Measurements from ENCODE around the gene HIPK2.

The HIPK2 gene

DNA sequence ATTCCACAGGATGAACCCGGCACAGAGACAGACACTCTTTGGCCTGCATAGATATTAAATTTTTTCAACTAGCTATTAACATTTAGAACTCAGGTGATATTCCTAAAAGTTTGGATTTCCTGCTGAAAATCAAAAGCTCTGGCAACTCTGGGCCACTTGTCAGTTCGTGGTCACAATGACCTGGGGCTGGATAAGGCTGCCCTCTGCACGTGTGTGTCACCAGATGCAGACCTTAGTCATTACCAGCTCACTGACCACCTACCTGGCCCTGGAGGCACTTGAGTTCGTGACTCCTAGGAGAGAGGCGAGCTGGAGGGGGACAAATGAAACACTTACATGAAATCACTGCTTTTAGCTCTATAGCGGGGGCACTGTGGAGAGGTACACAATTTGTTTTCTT is 126.5 kb downstream of the HIPK2 start:
- Histone ChIP-seq H3K36me3 (ENCODE audit: control insufficient read depth, insufficient read depth, low read length) (no peaks in the 10 kb centered on the region), H3K27me3 (ENCODE audit: control insufficient read depth, insufficient read depth, low read length) (no peaks in the 10 kb centered on the region), H3K79me2 (no peaks in the 10 kb centered on the region), H2AFZ (no peak overlapping the region), H3K9me3 (ENCODE audit: control insufficient read depth, low read length) (no peaks in the 10 kb centered on the region), H3K9ac (no peak overlapping the region), H3K4me3 (ENCODE audit: low read depth, low read length) (no peak overlapping the region), H3K27ac (no peak overlapping the region), H3K4me2 (ENCODE audit: low read length) (no peak overlapping the region), H3K4me1 (peaks cover 5% of the 10 kb centered on the region)
- TF ChIP-seq, protein P1, sequence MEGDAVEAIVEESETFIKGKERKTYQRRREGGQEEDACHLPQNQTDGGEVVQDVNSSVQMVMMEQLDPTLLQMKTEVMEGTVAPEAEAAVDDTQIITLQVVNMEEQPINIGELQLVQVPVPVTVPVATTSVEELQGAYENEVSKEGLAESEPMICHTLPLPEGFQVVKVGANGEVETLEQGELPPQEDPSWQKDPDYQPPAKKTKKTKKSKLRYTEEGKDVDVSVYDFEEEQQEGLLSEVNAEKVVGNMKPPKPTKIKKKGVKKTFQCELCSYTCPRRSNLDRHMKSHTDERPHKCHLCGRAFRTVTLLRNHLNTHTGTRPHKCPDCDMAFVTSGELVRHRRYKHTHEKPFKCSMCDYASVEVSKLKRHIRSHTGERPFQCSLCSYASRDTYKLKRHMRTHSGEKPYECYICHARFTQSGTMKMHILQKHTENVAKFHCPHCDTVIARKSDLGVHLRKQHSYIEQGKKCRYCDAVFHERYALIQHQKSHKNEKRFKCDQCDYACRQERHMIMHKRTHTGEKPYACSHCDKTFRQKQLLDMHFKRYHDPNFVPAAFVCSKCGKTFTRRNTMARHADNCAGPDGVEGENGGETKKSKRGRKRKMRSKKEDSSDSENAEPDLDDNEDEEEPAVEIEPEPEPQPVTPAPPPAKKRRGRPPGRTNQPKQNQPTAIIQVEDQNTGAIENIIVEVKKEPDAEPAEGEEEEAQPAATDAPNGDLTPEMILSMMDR (IDR thresholded peaks at IDR 0.05), result no peak

DNA sequence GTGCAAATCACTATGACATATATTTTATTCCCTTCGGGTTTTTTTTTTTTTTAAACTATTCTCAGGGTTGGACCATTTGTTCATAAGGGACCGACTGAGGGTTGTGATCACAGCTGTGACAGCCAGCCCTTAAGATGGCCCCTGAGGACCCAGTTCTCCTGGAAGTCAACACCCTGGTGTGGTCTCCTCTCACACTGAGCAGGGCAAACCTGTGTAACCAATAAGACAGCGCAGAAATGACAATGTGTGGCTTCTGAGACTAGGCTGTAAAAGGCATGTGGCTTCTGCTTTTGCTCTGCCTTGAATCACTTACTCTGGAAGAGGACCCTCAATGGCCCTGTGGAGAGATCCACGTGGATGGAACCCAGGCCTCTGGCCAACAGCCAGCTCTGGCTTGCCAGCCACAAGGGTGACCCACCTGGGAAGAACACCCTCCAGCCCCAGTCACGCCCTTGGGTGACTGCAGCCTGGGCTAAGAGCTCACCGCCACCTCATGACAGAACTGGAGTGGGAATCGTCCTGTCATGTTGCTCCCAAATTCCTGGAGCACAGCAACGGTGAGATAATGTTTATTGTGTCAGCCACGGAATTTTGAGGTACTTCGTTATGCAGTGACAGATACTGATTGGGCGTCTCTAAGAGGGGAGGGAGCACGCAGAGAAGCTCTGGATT is 127.2 kb downstream of the HIPK2 start:
- H3K27ac ChIP-seq, result no peak overlapping the region
- H3K9ac ChIP-seq, result no peak overlapping the region
- H3K4me2 ChIP-seq (ENCODE audit: low read length), result no peak overlapping the region
- no peak overlapping the region for H2AFZ ChIP-seq
- peaks cover 3% of the 10 kb centered on the region for H3K79me2 ChIP-seq
- TF ChIP-seq, protein P1 (IDR thresholded peaks at IDR 0.05), result no peak
- H3K9me3 ChIP-seq (ENCODE audit: control insufficient read depth, low read length), result no peaks in the 10 kb centered on the region
- no peaks in the 10 kb centered on the region for H3K36me3 ChIP-seq (ENCODE audit: control insufficient read depth, insufficient read depth, low read length)
- no peak overlapping the region for H3K4me3 ChIP-seq (ENCODE audit: low read depth, low read length)
- H3K27me3 ChIP-seq (ENCODE audit: control insufficient read depth, insufficient read depth, low read length), result no peaks in the 10 kb centered on the region
- peaks cover 5% of the 10 kb centered on the region for H3K4me1 ChIP-seq

DNA sequence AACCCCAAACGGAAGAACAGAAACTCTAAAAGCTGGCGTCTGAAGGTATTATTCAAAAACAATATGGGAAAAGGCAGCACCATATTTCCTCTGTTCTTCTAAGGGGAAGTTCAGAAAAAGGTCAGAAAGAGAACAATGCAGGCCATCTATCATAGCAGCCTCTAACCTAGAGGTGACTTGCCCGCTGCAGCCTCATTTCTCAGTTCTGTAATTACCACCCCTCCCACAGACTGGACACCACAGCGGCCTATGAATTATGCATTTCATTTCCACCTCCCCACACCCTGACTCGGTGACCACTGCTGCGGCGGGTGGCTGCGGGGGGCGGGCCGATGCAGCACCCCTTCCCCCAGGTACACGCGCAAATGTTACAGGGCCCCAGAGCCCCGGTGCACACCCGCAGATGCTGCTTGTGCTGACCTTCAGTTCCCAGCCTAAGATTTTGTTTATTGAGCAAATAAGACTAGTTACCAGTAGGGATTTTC is 128.8 kb downstream of the HIPK2 start:
- TF ChIP-seq, protein P1 (IDR thresholded peaks at IDR 0.05), result no peak
- no peak overlapping the region for H2AFZ ChIP-seq
- no peak overlapping the region for H3K9ac ChIP-seq
- no peaks in the 10 kb centered on the region for H3K36me3 ChIP-seq (ENCODE audit: control insufficient read depth, insufficient read depth, low read length)
- H3K4me1 ChIP-seq, result peaks cover 5% of the 10 kb centered on the region
- no peaks in the 10 kb centered on the region for H3K9me3 ChIP-seq (ENCODE audit: control insufficient read depth, low read length)
- H3K4me2 ChIP-seq (ENCODE audit: low read length), result no peak overlapping the region
- peak overlapping the region; percentile 68 for H3K27ac ChIP-seq
- H3K4me3 ChIP-seq (ENCODE audit: low read depth, low read length), result no peak overlapping the region
- H3K27me3 ChIP-seq (ENCODE audit: control insufficient read depth, insufficient read depth, low read length), result no peaks in the 10 kb centered on the region
- H3K79me2 ChIP-seq, result peaks cover 8% of the 10 kb centered on the region

DNA sequence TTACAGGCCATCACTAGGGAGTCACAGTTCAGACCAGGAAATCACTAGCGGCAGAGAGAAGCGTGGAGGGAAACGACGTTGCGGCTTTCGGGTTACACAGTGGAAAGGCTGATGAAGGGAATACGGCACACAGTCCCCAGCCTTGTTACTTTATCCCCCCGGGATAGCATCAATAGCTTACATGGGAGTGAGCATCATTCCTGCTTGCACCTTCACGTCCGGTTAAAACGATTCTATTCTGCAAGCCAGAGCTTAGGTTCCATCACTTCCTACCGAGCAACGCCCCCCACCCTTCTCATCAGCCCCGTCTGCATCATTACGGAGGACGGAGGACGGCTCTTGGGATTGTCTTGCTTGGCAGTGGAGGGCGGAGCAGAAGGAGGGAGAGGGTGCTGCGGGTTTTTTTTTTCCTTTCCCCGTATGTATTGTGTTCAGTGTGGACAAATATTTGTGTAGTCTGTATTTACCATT is 129.4 kb downstream of the HIPK2 start:
- Histone ChIP-seq H3K79me2 (peaks cover 8% of the 10 kb centered on the region), H3K4me1 (peaks cover 5% of the 10 kb centered on the region), H3K27ac (peak overlapping the region; percentile 68), H3K4me2 (ENCODE audit: low read length) (no peak overlapping the region), H2AFZ (no peak overlapping the region), H3K4me3 (ENCODE audit: low read depth, low read length) (no peak overlapping the region), H3K27me3 (ENCODE audit: control insufficient read depth, insufficient read depth, low read length) (no peaks in the 10 kb centered on the region), H3K9ac (no peak overlapping the region), H3K36me3 (ENCODE audit: control insufficient read depth, insufficient read depth, low read length) (no peaks in the 10 kb centered on the region), H3K9me3 (ENCODE audit: control insufficient read depth, low read length) (no peaks in the 10 kb centered on the region)
- TF ChIP-seq, protein P1 (IDR thresholded peaks at IDR 0.05), result no peak
